ENCODE measurements around the gene GPSM1.

DNA sequence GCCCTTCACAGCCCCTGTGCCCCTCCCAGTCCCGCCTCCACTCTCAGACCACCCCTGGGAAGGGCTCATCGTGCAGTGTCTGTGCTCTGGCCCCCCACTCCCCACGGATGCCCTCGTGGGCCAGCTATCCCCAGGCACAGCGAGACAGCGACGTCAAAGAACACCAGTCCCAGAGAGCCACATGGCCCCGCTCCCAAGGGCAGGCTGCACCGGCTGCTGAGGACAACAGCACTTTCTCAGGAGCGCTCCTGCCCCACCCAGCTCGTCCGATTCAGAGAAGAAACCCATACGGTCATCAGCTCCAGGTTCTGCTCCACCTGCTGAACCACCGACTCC is 77.4 kb downstream of the GPSM1 start:
- TF ChIP-seq NR2C2 (CRISPR knock-in tag; IDR thresholded peaks at IDR 0.05) (no peak), CTCF (IDR thresholded peaks at IDR 0.05) (no peak)

All from WTC11 (cell line).